ENCODE results near the gene GPAT2.
"Not testable (repeated sequence)": the region's sequence is repeated elsewhere in the genome, so short reads cannot be mapped to it uniquely, and the experiment has no call there.

GRCh38 chr2:96049049-96049916, 14.6 kb upstream of the GPAT2 start:
- not testable (repeated sequence) for TF ChIP-seq POLR2A (IDR thresholded peaks at IDR 0.05; ENCODE audit: control extremely low read depth in 1 of 2, low read depth in 2 of 2, low read length in 2 of 2); BRCA1 (IDR thresholded peaks at IDR 0.05; ENCODE audit: low read depth, low read length); CEBPB (IDR thresholded peaks at IDR 0.05; ENCODE audit: low read depth, low read length); SP1 (IDR thresholded peaks at IDR 0.05; ENCODE audit: low read depth, low read length); USF2 (IDR thresholded peaks at IDR 0.05; ENCODE audit: low read length); CTCF (IDR thresholded peaks at IDR 0.05; ENCODE audit: control extremely low read depth in 1 of 3, insufficient read depth in 1 of 3, low read depth in 1 of 3, low read length in 3 of 3); SIN3A (conservative IDR thresholded peaks at IDR 0.05 in 1 of 2, IDR thresholded peaks at IDR 0.05 in 1 of 2; ENCODE audit: low read depth in 1 of 2, low read length in 2 of 2); SRF (IDR thresholded peaks at IDR 0.05; ENCODE audit: low read depth, low read length); YY1 (IDR thresholded peaks at IDR 0.05; ENCODE audit: low read depth, low read length); CBX8 (IDR thresholded peaks at IDR 0.05; ENCODE audit: borderline replicate concordance, low read depth, low read length); TAF1 (IDR thresholded peaks at IDR 0.05; ENCODE audit: low read depth, low read length); EZH2 (IDR thresholded peaks at IDR 0.05; ENCODE audit: low read depth, low read length, severe bottlenecking); RBBP5 (IDR thresholded peaks at IDR 0.05; ENCODE audit: borderline replicate concordance, low read depth, low read length)
- TF ChIP-seq MAX (IDR thresholded peaks at IDR 0.05) = peak; percentile 21; the same call in 1 of the 2 replicates
